OCI-LY7 (cell line): ENCODE measurements around the gene CTBP1. TPM values are rescaled to one million over a fixed set of nuclear protein-coding genes. Genes with fewer than 3 reads are reported as not detected.

Experiments used
- BruUV-seq: library from RNA; stranded (reverse); fragments of 400-500 nt; replicated peaks from 2 replicates; lab custom pipeline; 2021; lab: Mats Ljungman, UMichigan
- CTCF ChIA-PET: fragments of 300-600 bp; sonication (Branson Sonifier 250); formaldehyde crosslinking; loops from one replicate; lab custom pipeline; 2022; ENCODE audit warnings: antibody characterized with exemption; ENCODE audit not compliant: unreplicated experiment; lab: Charles Lee
- POLR2A ChIA-PET: fragments of 300-600 bp; sonication (Branson Sonifier 250); formaldehyde crosslinking; loops from one replicate; lab custom pipeline; 2022; ENCODE audit warnings: antibody characterized with exemption; lab: Charles Lee
- DNase-seq: peaks from one replicate; pipeline ENCODE4 v3.0.0-alpha.2; 2015; ENCODE audit warnings: low spot score
- H2AFZ ChIP-seq: fragments of 200-600 bp; sonication (generic), shearing (Covaris generic); 2 replicates; pipeline ENCODE4 v1.6.1; 2014; ENCODE audit warnings: mild to moderate bottlenecking, antibody characterized with exemption, low read length, moderate library complexity
- H3K27ac ChIP-seq: fragments of 200-600 bp; sonication (generic); 2 replicates; pipeline ENCODE4 v1.5.1; 2014; ENCODE audit warnings: mixed run types, low read depth, mild to moderate bottlenecking, moderate library complexity, low read length, inconsistent platforms; ENCODE audit not compliant: poor library complexity, severe bottlenecking
- H3K36me3 ChIP-seq: fragments of 200-600 bp; sonication (generic); 2 replicates; pipeline ENCODE4 v1.6.1; 2014; ENCODE audit warnings: mild to moderate bottlenecking, antibody characterized with exemption, low read length, moderate library complexity, mixed read lengths; ENCODE audit not compliant: insufficient read depth
- H3K4me1 ChIP-seq: fragments of 200-600 bp; sonication (generic); 2 replicates; pipeline ENCODE4 v1.5.1; 2014; ENCODE audit warnings: mild to moderate bottlenecking, low read length; ENCODE audit not compliant: insufficient read depth, poor library complexity, severe bottlenecking
- H3K4me2 ChIP-seq: fragments of 200-600 bp; sonication (generic); 2 replicates; pipeline ENCODE4 v1.6.1; 2014; ENCODE audit warnings: mild to moderate bottlenecking, low read length
- H3K4me3 ChIP-seq: fragments of 200-600 bp; sonication (generic); 2 replicates; pipeline ENCODE4 v1.5.1; 2014; ENCODE audit warnings: mild to moderate bottlenecking, low read depth, low read length; ENCODE audit not compliant: poor library complexity, severe bottlenecking
- H3K79me2 ChIP-seq: fragments of 200-600 bp; sonication (generic); 2 replicates; pipeline ENCODE4 v1.6.1; 2016; ENCODE audit warnings: low read depth, mild to moderate bottlenecking, low read length, moderate library complexity, mixed read lengths; ENCODE audit not compliant: insufficient read depth
- H3K9me2 ChIP-seq: fragments of 200-600 bp; sonication (generic); 2 replicates; pipeline ENCODE4 v1.6.1; 2016; ENCODE audit warnings: mild to moderate bottlenecking, low read length, mixed read lengths; ENCODE audit not compliant: insufficient read depth
- H3K9me3 ChIP-seq: fragments of 200-600 bp; sonication (generic); 2 replicates; pipeline ENCODE4 v1.6.1; 2014; ENCODE audit warnings: mild to moderate bottlenecking, mixed run types, low read length, mixed read lengths
- H4K20me1 ChIP-seq: fragments of 200-600 bp; sonication (generic); 2 replicates; pipeline ENCODE4 v1.6.1; 2014; ENCODE audit warnings: mild to moderate bottlenecking, antibody characterized with exemption, low read length, moderate library complexity, mixed read lengths; ENCODE audit not compliant: insufficient read depth
- EZH2phosphoT487 ChIP-seq: fragments of 200-600 bp; sonication (generic); IDR thresholded peaks from 2 replicates; pipeline ENCODE4 v1.6.1; 2018; ENCODE audit warnings: low read depth, borderline replicate concordance, mild to moderate bottlenecking, mixed run types, antibody characterized with exemption, low read length, moderate library complexity, mixed read lengths
- intact Hi-C: fragments of 100-400 bp; cut with micrococcal nuclease; formaldehyde crosslinking; loops from one replicate; pipeline ENCODE4 v1.10.0; 2022; ENCODE audit not compliant: unreplicated experiment
- total RNA-seq, 2 experiments: library from RNA; depleted of rRNA in 1 of 2; stranded (reverse); fragments of >200 nt in 1 of 2; shearing (Covaris generic) in 1 of 2; gene quantifications; 2 replicates each; pipeline ENCODE4 v1.2.3, GENCODE V29; 2014 to 2022
- TF ChIP-seq, protein P1 (sequence below): fragments of 200-600 bp; sonication (generic); conservative IDR thresholded peaks from 2 replicates; pipeline ENCODE4 v1.5.1; 2014; ENCODE audit warnings: mild to moderate bottlenecking, antibody characterized with exemption, low read length, moderate library complexity, mixed read lengths

Gene CTBP1
- total RNA-seq, 2 experiments from 2014 or later = 238 to 311 TPM

GRCh38 chr4:1216869-1217294 is 32.0 kb downstream of the CTBP1 start:
- intact Hi-C loops = no loop called here
- DNase-seq = peak; percentile 81
- ChIA-PET CTCF (no interaction called here), POLR2A (interaction anchor here (0.6 to 0.8 kb wide), 2 partner anchors 41 to 71 kb away, joined by 3 to 5 read pairs; no protein-coding TSS in a partner anchor)
- Histone ChIP-seq H3K4me2 (peak overlapping the region; percentile 87), H3K4me1 (peaks cover 77% of the 10 kb centered on the region), H4K20me1 (no peaks in the 10 kb centered on the region), H3K36me3 (peaks cover 68% of the 10 kb centered on the region), H3K27ac (peak overlapping the region; percentile 99), H3K9me2 (no peaks in the 10 kb centered on the region), H3K4me3 (peak overlapping the region; percentile 52), H3K9me3 (no peaks in the 10 kb centered on the region), H3K79me2 (peaks cover 17% of the 10 kb centered on the region; the same call in 1 of the 2 replicates), H2AFZ (no peak overlapping the region)
- BruUV-seq = no TSS peak
- TF ChIP-seq EZH2phosphoT487 = no peak
- TF ChIP-seq, protein P1, sequence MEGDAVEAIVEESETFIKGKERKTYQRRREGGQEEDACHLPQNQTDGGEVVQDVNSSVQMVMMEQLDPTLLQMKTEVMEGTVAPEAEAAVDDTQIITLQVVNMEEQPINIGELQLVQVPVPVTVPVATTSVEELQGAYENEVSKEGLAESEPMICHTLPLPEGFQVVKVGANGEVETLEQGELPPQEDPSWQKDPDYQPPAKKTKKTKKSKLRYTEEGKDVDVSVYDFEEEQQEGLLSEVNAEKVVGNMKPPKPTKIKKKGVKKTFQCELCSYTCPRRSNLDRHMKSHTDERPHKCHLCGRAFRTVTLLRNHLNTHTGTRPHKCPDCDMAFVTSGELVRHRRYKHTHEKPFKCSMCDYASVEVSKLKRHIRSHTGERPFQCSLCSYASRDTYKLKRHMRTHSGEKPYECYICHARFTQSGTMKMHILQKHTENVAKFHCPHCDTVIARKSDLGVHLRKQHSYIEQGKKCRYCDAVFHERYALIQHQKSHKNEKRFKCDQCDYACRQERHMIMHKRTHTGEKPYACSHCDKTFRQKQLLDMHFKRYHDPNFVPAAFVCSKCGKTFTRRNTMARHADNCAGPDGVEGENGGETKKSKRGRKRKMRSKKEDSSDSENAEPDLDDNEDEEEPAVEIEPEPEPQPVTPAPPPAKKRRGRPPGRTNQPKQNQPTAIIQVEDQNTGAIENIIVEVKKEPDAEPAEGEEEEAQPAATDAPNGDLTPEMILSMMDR = no peak

DNA sequence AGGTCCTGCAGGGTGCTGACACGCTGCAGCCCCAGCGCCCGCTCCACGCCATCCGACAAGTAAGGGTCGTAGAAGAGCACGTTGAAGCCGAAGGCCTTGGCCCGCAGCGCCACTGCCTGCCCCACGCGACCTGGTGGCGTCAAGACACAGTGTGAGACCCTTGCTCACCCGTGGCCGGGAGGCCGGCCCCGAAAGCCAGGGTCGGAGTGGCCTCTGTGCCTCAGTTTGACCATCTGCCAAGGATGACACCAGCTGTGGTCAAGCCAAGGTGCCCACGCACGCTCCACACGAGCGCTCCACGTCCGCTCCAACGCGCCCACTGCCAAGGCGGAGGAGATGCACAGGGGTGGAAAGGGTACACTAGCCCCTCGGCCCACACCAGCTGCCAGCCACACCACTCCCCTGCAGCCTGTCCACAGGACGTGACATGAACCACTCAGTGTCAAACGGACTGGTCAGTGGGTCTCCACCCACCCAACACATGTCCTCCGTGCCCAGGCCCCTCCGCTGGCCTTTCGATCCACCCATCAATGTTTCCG is 32.8 kb downstream of the CTBP1 start:
- Histone ChIP-seq H4K20me1 (no peaks in the 10 kb centered on the region), H3K9me2 (no peaks in the 10 kb centered on the region), H2AFZ (no peak overlapping the region), H3K4me3 (peak overlapping the region; percentile 52), H3K27ac (peak overlapping the region; percentile 99), H3K36me3 (peaks cover 68% of the 10 kb centered on the region), H3K9me3 (no peaks in the 10 kb centered on the region), H3K79me2 (peaks cover 17% of the 10 kb centered on the region; the same call in 1 of the 2 replicates), H3K4me2 (peak overlapping the region; percentile 87), H3K4me1 (peaks cover 70% of the 10 kb centered on the region)
- intact Hi-C loops = no loop called here
- ChIA-PET POLR2A (interaction anchor here (0.8 kb wide), 1 partner anchor 42 kb away, joined by 3 read pairs; no protein-coding TSS in a partner anchor), CTCF (interaction anchor here (0.8 kb wide), 1 partner anchor 49 kb away, joined by 3 read pairs; no protein-coding TSS in a partner anchor)
- no peak for DNase-seq
- BruUV-seq = no TSS peak
- TF ChIP-seq, protein P1 = no peak
- TF ChIP-seq EZH2phosphoT487 = no peak
